IPS-18c (cell line): ENCODE data around the gene PIK3C2G.
"Not testable (repeated sequence)": the region's sequence is repeated elsewhere in the genome, so short reads cannot be mapped to it uniquely, and the experiment has no call there.

Experiments
- H3K4me3 ChIP-seq: 2 replicates; pipeline ENCODE4 v1.7.0; 2013; ENCODE audit warnings: low read depth, mild to moderate bottlenecking, low read length, moderate library complexity; ENCODE audit not compliant: insufficient read depth
- H3K9me3 ChIP-seq: one replicate; pipeline ENCODE4 v1.6.1; 2013; ENCODE audit warnings: mild to moderate bottlenecking, low read length, moderate library complexity; ENCODE audit not compliant: control insufficient read depth, insufficient read depth

The PIK3C2G gene

DNA sequence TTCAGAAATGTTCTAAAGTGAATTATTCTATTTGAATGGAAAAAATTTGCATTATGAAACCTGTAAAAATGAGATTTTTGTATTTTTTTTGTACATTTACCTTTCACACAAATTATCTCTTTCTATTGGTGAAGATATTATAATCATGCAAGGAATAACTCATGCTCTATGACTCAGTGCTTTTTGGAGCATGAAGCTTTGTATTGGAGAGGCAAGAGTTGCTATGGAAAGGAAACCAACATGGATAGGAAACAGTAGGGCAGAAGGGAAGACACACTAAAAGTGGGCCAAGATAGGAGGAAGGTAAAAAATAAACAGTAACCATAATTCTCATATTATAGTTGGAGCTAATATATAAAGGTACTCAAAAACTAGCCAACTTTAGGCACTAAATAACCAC is 397.5 kb downstream of the PIK3C2G start:
- Histone ChIP-seq H3K9me3 (no peaks in the 10 kb centered on the region), H3K4me3 (no peak overlapping the region)

- Histone ChIP-seq H3K9me3 (no peaks in the 10 kb centered on the region), H3K4me3 (no peak overlapping the region)
Observed at GRCh38 chr12:18676141-18676540, 414.8 kb downstream of the PIK3C2G start.

DNA sequence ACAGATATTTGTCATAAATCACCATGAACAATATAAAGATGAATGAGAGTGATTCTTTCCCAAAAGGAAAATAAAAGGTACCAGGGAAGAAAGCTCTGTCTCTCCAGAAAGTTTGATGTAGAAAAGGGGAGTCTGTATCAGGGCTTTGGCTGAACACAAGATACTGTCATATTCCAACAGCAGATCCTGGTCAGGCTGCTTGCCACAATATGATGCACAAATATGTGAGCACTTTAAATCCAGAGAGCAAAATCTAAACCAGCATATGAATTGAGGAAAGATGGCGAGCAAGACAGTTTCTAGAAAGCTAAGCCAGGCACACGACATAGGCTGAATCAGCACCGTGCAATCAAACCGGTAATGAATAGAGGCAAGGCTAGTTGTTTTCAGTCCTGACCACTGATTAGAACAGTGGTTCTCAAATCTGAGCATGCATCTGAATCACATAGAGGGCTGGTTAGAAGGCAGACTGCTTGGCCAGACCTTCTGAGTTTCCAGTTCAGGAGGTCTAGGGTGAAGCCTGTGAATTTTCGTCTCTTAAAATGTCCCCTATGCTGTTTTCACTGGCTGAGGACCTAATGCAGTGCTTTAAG is 415.8 kb downstream of the PIK3C2G start:
- Histone ChIP-seq H3K4me3 (no peak overlapping the region), H3K9me3 (no peaks in the 10 kb centered on the region)

- Histone ChIP-seq H3K4me3 (no peak overlapping the region), H3K9me3 (no peaks in the 10 kb centered on the region)
Observed at GRCh38 chr12:18681818-18682217, 420.5 kb downstream of the PIK3C2G start.

- no peak overlapping the region for H3K4me3 ChIP-seq
- H3K9me3 ChIP-seq = no peaks in the 10 kb centered on the region
Observed at GRCh38 chr12:18683327-18684013, 422.2 kb downstream of the PIK3C2G start.

DNA sequence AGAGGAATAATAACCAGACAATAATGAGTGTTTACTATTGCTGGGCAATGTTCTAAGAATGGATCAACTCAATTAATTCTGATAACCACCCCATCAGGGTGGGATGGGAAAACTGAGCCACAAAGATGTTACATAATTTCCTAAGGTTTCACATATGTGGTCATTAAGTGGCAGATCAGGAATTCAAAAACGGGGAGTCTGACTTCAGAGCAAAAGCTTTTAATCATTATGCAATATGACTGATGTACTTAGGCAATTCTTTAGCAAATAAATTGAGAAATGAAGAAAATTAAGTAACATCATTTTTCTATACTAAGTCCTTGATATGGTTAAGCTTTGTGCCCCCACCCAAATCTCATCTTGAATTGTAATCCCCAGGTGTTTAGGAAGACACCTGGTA is 423.1 kb downstream of the PIK3C2G start:
- H3K9me3 ChIP-seq = no peaks in the 10 kb centered on the region
- no peak overlapping the region for H3K4me3 ChIP-seq

DNA sequence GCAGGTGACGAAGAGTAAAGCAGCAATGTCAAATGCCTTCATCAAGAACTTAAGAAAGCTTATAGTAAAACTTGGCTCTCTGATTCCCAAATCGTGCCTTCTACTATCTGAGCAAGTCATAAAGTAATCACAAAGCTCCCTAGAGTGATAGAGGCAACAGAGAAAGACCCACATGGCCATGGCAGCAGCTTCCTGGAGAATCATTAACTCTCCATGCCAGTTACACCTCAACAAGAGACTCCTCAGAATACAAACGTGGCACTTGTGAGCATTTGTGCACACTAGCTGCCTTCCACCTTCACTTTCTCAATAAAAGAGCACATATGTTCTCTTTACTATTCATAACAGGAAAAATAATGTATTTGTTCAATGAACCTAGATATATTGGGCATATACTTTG is 428.5 kb downstream of the PIK3C2G start:
- no peaks in the 10 kb centered on the region for H3K9me3 ChIP-seq
- H3K4me3 ChIP-seq = no peak overlapping the region

- no peaks in the 10 kb centered on the region for H3K9me3 ChIP-seq
- no peak overlapping the region for H3K4me3 ChIP-seq
Observed at GRCh38 chr12:18690653-18691052, 429.3 kb downstream of the PIK3C2G start.

DNA sequence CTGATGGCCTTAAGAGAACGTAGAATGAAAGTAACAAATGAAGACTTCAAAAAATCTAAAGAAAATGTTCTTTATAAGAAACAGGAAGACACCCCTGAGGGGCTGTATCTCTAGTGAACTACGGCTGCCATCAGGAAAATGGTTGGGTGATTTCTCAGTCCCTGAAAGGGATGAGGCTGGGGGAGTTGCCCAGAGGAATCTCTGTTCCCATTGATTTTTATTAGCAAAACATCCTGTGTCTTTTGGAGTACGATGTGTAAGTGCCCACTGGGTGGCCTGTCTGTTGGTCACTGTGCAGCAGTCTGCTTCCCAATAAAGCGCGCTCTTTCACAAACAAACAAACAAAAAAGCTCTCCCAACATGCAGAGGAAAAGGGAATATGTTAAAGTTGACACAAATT is 432.7 kb downstream of the PIK3C2G start:
- H3K9me3 ChIP-seq, H3K4me3 ChIP-seq: not testable (repeated sequence)

DNA sequence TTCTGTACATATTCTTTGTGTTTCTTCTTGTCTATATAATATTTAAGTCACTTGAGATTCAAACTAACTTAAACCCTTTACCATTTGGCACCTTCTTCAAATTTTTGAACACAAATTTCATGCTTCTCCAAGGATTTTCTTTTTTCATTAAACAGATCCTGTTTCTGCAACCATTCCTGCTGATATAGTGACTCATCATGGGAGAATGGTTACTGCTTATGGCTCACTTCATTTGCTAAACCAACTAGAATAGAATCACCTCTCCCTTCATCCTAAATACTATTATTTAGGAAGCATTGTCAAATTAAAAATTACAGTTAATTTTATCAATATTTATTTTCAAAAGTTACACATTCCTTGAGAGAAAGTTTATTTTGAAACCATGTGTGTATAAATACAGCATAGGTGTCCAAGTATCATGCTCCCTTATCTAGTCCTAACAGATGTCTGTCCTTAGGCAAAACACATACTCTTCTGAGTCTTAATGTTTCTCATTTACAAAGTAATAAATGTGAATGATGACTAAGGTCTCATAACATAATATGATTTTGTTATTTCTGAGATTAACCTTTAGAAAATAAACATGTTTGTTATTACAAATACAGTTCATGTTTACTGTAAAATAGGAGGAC is 435.8 kb downstream of the PIK3C2G start:
- no peak overlapping the region for H3K4me3 ChIP-seq

More for the DNA sequence above, 435.8 kb downstream of the PIK3C2G start:
- no peaks in the 10 kb centered on the region for H3K9me3 ChIP-seq
